Hematopoietic multipotent progenitor cell treated with erythropoietin and hydrocortisone succinate and interleukin-3 and kit ligand, for 6 days (in vitro differentiated cells): ENCODE data around the gene ZNF512.

Source experiments
- DNase-seq: peaks from one replicate; pipeline ENCODE4 v3.0.0-alpha.2; 2015

The ZNF512 gene

DNA sequence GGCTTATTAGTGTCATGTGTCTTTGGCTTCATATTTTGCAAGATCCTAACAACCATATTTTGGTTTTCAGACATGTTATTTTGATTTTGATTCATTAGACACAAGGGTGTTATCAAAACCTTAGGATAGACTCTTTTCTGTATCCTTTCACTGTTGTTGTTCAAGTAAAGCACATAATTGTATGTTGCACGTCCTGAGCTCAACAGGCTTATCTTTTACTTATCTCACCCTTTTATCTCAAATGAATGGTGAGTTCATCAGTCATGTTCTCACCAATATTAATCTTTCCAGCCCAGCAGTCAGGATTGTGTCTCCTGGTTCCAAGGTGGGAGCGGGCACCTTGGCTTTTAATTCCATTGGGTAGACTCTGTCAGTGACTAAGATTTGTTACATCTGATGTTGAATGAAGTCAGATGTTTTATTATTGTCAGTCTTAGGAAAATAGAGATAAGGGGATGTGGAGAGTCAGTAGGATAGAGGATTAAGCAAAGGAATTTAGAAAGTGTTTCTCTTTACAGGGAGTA lies 57.9 kb downstream of the ZNF512 start:
- no peak for DNase-seq

DNA sequence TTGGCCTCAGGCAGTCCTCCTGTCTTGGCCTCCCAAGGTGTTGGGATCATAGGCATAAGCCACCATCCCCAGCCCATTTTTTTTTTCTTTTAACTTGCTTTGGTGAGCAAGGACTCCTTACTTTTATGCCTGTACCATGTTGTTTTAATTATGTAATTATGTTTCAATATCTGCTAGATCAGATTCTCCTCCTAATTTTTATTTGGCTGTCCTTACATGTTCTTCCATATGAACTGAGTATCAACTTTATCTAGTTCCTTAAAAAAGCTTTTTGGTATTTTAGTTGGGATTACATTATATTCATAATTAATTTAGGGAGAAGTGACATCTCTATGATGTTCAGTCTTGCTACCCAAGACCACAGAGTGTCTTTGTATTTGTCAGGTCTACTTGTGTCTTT lies 62.4 kb downstream of the ZNF512 start:
- DNase-seq = no peak

DNA sequence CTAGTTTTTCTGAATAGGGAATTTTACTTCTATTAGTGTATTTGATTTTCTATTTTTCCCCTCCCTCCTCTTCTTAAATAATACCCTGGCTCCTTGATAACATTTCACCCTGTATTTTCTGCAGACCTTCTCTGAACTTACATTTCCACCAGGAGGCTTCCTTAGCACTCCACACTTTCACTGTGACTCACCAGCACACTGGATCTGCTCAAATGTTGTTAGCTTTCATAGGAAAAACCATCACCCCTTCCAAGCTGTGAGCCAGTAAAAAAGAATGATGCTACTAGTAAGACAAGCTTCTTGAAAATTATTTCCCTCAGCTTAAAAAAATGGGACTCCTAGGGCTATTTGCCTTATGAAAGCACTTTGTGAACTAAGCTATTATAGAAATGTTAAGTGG lies 64.4 kb downstream of the ZNF512 start:
- DNase-seq = no peak

DNA sequence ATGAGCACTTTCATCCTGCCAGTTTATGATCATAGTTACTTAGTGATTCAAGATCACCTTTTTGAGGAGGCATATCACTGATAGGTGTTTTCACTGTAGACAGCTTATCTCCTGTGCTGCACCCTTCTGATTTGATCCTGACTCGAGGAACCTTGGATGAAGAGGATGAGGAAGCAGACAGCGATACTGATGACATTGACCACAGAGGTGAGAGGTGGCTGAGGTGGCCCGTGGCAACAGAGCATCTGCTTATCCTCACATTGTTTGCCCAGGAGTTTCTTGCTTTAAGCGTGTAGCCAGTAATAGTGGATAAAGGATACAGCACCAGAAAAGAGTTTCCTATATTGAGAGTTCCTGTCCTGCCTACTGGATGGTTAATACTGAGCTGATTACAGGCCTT lies 64.9 kb downstream of the ZNF512 start:
- no peak for DNase-seq

DNA sequence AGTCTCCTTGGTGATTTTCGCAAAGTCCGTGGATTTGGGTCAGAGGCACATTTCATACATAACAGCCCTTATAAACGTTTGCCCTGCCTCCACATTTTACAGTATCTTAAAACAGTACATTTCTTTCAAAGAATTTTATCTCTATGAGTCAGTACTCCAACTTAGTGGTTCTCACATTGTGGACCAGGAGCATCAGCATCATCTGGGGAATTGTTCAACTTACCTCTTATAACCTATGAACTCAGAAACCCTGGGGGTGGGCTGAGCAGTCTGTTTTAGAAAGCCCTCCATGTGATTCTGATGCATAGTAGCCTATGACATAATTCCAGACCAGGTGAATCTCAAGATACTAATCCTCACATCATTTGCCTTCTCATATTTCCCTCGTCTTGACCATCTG lies 68.2 kb downstream of the ZNF512 start:
- DNase-seq = no peak

DNA sequence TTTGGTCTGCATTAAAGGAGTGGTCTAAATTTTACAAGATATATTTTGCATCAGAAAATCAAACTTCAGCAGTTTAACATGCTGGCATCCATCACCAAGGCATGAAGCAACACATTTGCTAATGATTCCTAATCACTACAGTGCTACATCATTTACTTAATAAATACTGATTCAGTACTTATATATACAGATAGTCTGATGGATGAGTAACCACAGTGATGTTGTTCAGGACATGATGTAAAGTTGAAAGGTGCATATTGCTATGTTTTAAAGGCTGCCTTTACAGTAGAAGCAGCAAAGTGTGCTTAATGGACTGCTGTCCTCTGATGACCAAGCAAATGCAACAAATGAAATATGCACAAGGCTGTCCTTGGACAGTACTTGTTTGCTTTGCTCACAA lies 69.5 kb downstream of the ZNF512 start:
- no peak for DNase-seq

DNA sequence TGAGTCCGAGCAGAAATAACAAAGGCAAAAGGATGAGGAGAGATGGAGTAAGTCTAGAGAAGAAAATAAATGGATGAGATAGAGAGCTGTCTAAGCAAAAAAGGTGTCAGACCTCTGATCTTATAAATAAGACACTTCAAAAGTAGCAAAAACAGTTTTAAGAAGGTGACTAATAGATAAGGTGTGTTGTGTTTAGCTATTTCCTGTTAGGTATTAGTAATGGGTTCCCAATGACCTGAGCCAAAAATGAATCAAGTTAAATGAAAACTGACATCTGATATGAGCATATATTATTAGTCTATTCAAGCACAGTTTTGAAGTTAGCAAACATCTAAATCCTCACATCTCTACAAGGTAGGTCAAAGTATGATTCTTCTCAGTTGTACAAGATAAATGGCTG lies 69.9 kb downstream of the ZNF512 start:
- DNase-seq = no peak

DNA sequence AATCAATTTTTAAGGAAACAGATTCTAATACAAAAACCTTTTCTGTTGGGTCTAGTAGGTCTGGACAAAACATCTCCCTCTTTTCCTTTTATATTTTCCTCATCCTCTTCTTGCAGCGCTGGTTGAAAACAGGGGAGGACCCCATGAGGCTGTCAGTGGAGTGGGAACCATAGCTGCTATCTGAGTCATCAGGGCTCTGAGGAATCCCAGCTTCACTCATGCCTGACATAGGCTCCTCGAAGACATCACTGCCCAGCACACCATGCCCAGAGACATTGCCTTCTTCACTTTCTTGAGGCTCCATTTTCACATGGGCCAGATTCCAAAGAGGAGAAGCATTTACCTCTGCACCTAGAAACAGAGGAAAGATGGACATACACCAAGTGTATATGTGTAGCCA lies 70.6 kb downstream of the ZNF512 start:
- no peak for DNase-seq

DNA sequence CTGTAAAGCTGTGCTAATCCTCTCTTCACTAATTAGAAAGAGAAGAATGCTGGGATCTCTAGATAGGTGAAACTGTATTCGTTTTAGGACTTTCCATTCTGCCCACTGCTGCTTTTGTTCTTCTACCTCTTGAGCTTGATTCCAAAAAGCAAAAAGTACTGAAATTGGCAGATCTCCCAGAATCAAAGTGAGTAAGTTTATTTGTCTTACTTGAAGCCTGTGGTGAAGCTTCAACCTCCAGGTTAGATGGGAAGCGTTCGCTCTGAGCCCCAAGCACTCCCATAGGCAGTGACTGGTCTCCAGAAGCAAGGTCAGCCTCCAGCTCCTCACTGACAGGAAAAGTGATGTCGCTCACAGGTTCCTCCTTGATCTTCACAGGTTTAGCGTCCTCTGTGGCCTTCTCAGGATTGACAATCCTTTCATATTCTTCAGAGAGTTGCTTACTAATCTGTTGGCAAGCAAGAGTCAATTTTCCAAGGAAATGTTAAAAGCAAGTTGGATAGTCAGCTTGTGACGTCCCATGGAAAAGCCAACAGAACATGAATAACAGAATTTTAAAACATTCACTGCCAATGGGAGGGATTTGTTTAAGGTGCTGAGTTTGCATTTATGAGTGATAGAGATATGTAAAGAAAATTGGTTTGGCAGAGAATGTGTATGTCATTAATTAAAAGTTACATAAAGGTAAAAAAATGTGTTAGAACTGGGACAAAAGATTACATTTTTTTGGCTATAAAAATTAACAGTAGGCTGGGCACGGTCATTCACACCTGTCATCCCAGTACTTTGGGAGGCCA lies 72.5 kb downstream of the ZNF512 start:
- DNase-seq = no peak

DNA sequence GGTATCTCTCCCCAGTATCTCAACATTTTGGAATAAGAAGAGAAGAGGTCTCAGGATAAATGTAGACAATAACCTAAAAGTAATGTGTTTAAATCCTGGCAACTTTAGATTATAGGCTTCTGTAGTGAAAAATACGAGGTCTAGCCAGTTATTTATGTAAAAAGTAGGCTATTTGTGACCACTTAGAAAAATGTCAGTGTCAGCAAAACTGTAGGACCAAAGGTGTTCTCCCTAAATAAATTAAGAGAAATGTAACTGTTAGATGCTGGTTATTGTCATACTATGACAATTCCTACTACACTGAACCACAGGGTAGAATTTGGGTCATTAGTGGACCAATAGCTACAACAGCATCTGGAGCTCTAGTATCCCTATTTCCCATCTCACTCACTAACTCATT lies 78.5 kb downstream of the ZNF512 start:
- DNase-seq = no peak

DNA sequence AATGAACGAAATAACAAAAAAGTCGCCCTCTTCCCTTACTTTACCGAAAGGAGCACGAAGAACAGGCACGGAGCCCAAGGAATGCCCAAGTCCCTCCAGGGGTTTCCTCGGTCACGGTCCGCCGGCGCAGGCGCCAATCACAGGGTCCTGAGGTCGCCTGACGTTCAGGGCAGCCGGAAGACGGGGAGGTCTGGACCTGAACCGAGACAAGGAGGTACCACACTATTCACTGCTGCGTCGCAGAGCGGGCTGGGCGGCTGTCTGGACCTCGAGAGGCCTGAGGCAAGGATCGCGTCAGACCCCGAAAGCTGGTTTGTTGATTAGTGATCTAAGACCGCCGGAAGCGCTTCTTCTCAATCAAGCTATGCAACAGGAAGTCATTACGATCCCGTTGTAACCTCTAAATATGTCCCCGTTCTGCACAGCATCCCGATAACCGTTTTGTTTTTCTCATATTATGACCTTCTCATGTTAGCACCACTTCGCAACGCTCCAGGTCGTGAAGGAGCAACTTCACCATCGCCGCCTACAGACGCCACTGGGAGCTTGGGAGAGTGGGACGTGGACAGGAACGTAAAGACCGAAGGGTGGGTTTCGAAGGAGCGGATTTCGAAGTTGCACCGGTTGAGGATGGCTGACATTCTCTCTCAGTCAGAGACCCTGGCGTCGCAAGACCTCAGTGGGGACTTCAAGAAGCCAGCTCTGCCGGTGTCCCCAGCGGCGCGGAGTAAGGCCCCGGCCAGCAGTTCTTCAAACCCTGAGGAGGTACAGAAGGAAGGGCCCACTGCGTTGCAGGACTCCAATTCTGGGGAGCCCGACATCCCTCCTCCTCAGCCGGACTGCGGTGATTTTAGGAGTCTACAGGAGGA lies 80.7 kb downstream of the ZNF512 start, which contains the start of the genes SLC4A1AP and SUPT7L:
Gene SLC4A1AP, plus strand, starts transcription at position 605 of the 869 bp plus-strand sequence. Its CDS starts 26 bp downstream, at position 631.
Gene SUPT7L, minus strand, starts transcription at position 330 of the 869 bp plus-strand sequence. CDS start 1,422 bp downstream, outside the sequence.
- peak; percentile 94 for DNase-seq

DNA sequence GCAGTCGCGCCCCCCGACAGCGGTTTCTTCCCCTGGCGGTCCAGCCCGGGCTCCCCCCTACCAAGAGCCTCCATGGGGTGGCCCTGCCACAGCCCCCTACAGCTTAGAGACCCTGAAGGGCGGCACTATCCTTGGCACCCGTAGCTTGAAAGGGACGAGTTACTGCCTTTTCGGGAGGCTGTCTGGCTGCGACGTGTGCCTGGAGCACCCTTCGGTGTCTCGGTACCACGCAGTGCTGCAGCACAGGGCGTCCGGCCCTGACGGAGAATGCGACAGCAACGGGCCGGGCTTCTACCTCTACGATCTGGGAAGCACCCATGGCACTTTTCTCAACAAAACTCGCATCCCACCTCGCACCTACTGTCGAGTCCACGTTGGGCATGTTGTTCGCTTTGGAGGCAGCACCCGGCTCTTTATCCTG lies 81.3 kb downstream of the ZNF512 start:
- DNase-seq = no peak

DNA sequence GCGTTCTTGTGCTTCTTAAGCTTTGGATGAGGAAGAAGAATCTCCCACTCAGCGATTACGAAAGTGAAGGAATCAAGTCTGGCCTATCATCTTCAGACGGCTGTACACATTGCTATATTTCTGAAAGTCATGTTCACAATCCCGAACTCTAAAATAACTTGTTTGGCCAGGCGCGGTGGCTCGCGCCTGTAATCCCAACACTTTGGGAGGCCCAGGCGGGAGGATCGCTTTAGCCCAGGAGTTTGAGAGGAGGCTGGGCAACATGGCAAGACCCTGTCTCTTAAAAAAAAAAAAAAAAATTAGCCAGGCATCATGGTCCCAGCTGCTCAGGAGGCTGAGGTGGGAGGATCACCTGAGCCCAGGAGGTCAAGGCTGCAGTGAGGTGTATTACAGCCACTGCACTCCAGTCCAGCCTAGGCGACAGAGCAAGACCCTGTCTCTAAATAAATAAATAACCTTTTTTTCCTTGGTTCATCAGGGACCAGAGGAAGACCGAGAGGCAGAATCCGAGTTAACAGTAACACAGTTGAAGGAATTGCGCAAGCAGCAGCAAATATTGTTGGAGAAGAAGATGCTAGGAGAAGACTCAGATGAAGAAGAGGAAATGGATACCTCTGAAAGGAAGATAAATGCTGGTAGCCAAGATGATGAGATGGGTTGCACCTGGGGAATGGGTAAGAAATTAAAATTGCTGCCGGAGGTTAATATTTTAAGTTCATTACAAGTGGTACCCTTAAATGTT lies 82.0 kb downstream of the ZNF512 start:
- peak; percentile 11 for DNase-seq

DNA sequence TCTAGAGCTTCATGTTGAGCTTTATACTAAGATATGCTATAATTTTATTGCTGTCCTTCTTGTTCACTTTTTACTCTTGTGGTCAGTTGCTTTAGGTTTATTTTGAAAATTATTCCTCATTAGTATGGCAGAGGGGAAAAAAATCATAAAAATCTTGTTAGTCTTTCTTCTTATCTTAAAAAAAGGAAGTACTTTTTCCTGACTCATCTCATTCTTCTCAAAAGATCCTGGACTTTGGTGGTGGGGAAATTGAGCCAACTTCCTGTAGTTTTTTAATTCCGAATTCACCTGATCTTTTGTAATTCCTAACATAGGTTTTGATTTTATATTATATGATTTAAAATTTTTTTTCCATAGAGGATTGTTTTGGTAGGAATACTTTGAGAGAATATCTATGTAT lies 84.6 kb downstream of the ZNF512 start:
- no peak for DNase-seq

DNA sequence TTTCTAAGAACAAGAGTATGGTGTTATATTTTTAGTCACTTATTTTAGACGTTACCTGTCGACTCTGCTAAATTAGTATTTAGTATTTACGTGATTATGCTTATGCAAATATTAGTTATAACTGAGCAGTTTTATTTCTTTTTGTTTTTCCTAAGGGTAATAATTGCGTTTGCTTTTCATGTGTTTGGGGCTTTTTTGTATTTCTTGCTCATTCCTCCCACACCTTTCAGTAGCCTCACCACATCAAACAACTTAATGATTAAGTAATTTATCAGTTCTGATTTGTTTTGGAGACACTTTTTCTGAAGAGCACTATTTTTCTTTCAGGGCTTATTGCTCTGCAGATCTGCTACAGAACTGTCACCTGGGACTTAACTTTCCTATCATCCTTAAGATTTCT lies 88.4 kb downstream of the ZNF512 start:
- DNase-seq = no peak
